Measurements from ENCODE around the gene ST8SIA1.

The ST8SIA1 gene

DNA sequence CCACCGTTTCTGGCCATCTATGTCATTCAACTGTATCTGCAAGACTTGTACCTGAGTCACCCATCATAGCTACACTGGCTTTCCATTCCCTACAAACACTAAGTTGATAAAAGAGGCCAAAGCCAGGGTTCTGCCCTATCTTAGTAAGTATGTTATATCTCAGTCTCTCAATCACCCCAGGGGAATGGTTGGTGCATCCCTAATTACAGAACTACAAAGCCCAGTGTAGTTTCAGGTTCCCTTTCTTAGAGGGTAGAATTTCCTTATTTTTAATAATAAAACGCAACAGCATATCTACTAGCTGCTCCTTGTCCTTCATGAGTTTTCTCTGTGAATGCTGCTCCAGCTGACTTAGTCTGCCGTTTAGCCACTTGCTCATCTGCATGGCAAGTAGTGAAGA is 57.6 kb downstream of the ST8SIA1 start:
- DNase-seq = no peak

DNA sequence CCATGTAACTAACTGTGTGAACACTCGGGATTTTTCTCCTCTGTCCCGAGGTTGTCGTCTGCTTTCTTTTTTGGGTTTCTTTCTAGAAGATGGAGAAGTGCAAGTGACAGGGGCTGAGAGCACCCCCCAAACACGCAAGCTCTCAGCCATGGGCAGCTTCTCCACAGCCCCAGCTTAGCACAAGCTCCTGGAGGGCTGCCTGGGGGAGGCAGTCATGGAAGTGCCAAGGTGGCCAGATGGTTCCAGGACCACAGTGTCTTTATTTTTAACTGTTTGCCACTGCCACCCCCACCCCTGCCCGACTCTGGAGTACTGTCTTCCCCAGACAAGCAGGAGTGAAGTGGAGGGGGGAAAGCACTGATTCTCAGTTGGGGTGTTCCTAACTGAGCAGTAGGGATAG is 58.2 kb downstream of the ST8SIA1 start:
- no peak for DNase-seq

DNA sequence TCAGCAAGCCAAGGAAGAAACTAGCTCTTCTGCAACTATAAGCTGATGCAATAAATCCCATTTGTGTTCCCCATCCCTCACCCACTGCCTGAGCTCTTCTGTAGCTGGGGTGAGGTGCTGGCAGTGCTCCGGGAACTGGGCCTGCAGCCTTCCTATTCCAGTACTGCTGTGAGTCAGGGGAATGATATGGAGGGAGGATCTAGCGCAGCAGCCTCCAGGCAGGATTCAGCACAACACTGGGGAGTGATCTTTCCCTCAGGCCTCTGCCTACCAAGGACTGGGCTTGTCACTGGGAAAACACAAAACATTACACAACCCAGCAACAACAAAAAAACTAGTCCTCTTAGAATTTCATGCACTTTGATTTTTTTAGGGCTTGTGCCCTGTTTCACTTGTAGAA is 58.7 kb downstream of the ST8SIA1 start:
- DNase-seq = no peak

DNA sequence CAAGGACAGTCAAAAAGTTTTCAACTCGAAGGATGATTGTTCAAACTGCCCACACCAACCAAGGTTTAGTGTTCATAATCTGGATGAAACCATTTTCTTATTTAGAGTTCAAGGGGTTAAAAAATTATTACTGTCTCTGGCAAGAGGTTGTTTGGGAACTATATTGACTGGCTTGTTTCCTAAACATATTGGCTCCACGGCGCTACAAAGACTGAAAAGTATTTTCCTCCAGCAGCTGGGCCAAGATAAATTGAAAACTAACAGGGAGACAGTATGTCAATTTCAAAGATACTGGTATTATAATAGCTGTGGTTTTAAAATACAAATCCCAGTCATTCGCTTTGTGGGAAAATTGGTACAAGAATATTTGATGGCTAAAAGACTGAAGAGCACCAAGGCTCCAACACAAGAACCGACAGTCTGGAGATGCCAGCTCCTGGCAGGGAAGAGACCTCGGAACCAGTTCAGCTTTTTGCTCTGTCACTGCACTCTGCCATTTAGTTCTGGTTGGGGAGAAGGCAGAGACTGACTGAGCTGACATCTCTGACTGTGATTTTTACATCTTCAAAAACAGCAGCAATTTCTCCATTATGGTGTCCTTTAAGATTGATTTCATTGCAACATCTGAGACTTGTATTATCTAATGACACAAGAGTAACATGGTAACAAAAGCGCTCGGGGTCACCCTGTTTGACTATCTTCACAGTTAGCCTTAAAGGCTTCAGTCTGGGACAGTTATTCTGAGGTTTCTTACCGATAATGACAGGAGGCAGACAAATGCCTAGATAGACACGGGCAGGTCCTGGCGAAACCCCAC is 62.0 kb downstream of the ST8SIA1 start:
- DNase-seq = no peak

DNA sequence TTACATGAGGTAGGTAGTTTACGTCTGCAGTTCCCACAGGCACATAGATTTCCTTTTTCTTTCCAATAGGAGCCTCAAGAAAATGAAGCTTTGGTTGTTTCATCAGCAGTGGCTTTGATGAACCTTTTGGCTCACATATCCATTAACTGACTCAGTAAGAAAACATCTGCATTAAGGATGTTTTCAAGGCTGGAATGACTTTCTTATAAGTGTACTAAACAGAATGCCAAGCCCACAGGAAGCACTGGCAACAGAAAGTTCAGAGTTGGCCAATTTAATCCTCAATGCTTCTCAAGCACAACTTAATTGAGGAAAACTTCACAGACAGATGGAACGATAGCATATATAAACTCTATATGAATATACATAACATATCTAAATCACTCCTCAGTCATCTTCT is 63.5 kb downstream of the ST8SIA1 start:
- no peak for DNase-seq

DNA sequence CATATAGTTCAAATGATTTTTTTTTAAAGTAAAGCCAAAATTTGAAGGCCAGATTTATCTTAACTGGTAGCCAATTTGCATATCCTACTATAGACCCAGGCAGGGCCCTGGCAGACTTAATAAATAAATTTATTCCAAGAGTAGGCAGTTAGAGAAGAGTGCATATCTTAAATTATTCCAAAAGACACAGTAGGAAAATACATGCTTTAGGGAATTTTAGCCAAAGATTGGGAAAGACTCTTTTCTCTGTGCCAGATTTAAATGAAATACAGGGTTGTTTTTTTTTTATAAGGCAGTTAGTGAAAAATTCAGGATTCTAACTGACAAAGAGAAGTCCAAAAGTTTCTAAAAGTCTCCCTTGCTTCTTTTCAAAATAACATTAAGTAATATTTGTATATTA is 65.5 kb downstream of the ST8SIA1 start:
- DNase-seq = no peak

DNA sequence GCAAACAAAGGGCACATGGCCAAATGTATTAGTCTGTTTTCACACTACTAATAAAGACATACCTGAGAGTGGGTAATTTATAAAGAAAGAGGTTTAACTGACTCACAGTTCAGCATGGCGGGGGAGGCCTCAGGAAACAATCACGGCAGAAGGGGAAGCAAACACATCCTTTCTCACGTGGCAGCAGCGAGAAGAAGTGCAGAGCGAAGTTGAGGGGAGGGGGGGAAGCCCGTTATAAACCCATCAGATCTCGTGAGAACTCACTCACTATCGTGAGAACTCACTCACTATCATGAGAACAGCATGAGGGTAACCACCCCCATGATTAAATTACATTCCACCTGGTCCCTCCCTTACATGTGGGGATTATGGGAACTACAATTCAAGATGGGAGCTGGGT is 66.1 kb downstream of the ST8SIA1 start:
- no peak for DNase-seq

DNA sequence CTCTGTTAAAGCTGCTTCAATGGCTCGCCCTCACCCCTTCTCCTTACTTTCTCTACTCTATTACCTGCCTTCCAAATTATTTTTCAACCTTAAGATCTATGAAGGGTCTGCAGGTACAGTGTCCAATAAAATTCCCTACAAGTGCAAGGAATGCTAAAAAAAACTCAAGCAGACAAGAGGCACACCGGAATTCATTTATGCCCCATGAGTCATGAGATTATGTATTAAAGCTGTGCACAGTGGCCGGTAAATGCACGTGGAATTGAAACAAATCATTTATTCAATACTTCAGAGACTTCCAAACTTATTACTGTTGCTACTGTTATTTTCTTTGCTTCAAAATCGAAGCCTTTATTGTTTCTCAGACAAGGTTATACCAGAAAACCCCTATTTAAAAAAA is 68.4 kb downstream of the ST8SIA1 start:
- no peak for DNase-seq

DNA sequence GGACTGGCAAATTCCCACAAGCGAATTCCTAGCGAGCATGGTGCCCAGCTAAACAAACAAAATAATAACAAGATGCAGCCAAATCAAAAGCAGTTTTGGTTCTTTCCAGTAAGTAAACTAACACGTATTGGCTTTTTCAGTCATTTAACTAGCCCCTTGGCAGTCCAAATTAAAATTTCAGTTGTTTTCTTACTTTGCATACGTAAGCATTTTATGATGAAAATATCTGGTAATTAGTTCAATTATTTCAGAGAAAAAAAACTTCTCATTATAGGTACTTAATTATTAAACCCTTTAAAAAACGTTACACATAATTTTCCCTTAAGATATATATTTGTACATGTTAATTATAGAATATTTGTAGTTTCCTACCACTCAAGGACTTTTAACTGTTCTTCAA is 70.1 kb downstream of the ST8SIA1 start:
- DNase-seq = no peak

DNA sequence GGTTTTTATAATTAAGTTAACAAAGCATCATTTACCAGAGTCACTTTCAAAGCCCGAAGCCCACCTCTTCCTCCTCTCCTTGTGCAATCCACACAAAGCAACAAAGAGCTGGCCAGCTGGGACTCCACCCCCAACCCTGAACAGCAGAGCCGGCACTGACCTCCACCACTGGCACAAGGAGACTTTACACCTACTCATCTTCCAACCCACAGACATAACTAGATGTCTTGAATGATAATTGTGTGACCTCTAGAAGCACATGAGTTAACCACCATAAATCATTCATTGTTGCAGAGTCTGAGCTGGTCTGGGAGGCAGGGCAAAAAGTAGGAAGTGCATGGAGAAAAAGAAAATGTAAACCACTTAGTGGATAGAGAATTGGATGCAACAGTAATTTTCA is 72.2 kb downstream of the ST8SIA1 start:
- no peak for DNase-seq

DNA sequence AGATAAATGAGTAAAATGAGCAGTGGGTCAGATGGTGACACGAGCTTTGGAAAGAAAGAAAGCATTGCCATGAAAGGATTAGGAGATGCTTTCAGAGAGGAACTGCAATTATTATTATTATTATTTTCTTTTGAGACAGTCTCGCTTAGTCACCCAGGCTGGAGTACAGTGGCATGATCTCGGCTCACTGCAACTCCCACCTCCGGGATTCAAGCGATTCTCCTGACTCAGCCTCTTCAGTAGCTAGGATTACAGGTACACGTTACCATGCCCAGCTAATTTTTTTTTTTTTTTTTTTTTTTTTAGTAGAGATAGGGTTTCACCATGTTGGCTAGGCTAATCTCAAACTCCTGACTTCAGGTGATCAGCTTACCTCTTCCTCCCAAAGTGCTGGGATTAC is 77.4 kb downstream of the ST8SIA1 start:
- DNase-seq = no peak

DNA sequence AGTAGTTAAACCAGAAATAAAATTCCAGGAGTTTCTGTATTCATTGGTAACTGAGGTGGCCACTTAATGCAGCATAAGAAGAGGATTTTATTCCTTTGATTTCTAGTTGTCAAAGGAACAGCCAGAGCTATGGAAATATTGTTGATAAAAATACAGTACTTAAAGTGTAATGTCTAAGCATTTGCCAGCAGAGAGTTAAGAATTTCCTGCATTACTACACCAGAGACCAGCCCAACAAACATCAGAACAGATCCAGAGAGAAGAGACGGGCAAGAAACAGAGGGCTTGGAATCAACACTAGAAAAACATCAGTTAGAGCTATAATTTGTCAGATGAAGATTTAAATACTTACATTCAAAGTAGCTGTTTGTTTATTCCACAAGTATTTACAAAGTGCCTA is 77.9 kb downstream of the ST8SIA1 start:
- DNase-seq = no peak

DNA sequence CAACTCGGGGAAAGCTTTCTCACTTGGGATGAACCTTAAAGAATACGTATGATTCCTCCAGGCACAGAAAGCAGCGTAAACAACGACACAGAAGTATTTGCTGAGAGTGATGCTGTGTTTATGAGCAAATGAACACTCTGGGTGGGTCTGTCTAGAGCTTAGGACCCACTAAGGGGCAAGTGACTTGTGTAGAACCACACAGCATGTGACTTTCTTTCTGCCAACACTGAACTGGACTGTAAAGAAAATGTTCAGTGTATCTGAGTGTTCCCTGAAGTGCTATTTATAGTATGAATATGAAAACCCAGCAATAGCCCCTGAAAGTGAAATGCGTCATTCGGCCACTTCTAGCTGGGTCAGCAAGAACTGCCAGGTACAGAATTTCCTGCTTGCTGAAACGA is 78.5 kb downstream of the ST8SIA1 start:
- no peak for DNase-seq

DNA sequence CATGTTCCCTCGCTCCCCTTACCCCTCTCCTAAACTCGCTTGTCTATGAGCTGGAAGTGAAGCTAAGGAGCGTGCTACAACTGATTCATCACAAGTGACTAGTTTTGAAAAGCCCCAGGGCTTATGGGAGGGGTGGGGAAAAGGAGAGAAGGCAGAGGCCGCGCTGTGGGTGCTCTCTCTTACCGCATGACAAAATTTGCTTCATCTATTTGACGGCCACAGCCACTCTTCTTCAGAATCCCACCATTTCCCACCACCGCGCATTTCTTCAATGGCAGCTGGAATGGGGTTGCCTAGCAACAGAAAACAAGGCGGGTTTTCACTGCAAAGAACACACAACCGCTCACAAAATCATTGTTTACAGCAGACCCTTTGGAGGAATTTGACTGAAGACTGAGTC is 79.4 kb downstream of the ST8SIA1 start:
- no peak for DNase-seq

DNA sequence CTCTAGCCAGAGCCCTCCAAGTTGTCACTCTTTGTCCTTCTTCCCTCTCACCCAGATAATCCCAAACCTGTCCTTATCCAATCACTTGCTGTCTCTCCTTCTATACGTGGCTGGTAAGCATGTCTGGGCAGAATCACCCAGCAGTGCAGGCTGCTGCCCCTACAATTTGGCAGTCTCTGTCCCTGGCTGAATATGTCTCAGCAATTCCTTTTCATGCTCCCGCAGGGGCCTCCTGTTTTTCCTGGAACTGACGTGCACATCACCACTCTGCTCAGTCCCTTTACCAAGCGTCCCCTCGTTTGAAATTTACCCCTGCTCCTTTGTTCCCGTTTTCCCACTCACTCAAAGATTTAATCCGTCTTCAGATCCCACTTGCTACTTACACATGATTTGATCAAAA is 80.0 kb downstream of the ST8SIA1 start:
- DNase-seq = no peak

DNA sequence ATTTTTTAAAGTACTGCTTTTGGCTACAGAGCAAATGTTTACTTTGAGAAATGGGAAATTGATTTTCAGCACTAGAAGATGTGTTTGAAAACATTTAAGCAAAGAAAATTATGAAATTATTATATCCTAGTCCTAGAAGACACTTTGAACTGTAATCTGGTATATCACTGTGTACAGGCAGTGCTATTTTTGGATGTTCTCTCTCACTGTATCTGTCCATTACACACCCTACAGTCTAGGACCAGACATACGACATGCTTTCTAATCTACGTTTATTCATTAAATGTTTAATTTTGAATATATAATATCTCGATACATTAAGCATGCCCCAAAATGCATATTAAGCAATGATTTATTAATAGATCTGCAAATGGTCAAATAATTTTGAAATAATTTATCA is 82.5 kb downstream of the ST8SIA1 start:
- DNase-seq = no peak

DNA sequence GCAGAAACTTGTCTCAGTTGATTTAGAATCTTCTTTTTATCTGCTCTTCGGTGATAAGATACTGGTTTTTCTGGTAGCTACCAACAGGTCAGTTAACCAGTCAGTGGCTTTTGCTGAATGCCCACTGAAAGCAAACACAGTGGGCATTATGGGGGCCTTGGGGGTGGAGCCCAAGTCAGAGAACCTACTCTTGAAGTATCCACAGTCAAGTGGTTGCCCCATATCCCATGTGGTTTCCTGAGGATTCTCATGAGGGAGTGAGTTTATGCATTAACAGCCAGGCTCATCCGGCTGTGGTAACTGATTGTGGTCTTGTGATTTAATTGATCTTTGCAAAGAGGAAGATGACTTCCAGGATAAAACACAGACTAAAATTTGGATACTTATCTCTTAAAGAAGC is 83.7 kb downstream of the ST8SIA1 start:
- no peak for DNase-seq

DNA sequence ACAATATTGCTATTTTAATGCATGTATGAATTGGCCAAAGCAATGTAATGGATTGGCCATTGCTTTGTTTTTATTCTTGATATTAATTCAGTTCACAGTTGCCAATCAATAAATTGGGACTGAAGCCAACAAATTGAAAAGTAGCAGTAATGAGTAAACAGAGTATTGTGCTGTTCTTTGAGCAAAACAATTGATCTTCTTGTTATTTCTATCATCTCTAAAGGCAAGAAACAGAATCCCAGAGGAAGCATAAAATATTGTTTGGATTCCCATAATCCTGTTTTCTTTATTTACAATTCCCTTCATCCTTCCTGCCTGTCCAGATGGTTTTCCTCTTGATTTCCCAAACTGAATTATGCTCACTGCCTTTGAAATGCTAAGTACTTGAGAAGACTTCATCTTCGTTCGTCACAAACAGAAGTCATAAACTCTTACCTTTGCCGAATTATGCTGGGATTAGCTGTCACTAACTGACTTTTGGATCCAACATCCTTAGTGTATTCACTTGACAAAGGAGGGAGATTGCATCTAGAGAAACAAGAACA is 85.9 kb downstream of the ST8SIA1 start:
- no peak for DNase-seq

DNA sequence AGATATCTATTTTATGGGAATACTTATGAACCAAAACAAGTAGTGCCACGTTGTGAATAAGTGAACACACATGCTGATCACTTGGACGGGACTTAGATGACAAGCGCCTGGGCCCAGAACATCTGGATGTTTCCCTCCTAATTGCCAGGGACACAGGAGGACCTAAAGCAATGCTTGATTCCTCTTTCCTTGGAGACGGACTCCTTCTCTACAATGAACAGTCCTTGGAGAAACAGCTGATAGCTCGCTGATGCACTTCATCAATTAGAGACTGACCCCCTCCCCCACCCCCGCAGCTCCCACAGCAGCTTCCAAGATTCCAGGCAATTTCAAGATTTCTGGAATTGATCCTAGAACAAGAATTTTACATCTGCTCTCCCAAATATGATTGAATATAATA is 86.4 kb downstream of the ST8SIA1 start:
- no peak for DNase-seq

DNA sequence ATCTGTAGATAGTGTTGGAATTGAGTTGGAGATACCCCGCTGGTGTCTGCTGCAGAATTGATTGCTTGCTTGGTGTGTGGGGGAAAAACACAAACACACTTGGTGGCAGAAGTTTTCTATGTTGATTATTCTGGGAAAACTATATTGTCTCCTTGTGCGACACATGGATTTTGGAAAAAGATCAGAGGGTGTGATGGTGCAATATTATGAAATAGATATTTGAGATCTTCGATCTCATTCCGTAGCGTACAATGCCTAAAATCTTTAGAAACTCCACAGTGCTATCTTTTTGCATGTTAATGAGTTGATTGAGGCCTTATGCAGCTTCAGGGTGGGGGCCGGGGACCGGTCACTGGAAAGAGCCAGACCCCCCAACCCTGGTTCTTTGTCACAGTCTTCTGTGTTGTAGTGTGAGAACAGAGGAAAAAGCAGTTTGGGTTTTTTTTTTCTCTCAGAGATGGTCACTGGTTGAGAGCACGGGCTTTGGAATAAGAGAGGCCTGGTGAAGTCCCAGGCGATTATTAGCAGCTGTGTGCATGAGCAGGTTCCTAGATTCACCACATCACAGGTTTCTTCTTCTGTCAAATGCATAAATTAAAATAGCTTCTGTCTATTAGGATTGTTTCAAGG is 88.2 kb downstream of the ST8SIA1 start:
- DNase-seq = no peak

DNA sequence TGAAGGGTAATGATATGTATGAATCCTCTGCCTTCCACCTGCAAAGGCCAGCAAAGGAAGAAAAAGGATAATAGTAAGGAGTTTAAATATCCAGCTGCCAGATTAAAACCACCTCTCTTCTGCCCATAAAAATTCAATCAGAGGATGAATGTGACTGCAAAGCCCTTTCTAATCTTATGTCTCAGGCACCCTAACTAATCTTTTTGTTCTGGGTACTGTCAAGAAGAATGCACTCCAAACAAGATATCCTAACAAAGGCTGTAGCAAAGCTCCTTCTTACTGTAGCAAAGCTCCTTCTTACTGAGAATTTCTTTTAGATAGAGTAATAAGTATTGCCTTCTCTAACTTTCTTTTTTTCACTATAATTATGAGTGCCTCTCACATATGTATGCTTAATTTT is 91.8 kb downstream of the ST8SIA1 start:
- DNase-seq = no peak

DNA sequence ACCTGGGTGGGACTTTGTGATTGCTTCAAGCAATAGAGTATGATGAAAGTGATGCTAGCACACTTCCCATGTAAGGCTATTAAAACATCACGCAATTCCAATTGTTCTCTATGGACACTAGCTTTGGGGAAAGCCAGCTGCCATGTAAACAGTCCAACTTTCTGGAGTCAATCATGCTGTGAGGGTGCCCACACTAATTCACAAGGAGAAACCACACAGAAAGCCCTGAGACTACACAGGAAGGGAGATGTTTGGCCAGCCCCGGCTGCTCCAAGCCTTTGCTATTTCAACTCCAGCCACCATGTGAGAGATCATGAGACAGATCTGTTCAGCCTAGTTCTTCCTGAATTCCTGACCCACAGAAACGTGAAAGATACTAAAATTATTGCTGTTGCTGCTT is 96.3 kb downstream of the ST8SIA1 start:
- DNase-seq = no peak

DNA sequence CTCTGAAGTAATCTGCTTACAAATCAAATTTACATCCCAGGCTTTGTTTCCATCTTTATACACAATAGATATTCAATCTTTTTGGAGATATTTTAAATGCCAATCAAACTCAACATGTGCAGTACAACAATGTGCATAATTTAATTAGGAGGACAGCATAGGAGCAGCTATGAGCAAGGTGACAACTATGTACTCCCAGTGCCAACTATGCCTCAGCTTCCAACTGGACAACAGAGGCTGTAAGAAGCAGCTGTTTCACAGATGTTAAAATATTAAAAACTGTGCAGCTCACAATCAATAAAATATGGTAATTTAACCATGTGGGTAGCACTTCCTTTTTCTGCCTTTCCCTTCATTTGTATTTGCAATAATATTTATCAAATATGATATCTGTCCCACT is 99.9 kb downstream of the ST8SIA1 start:
- DNase-seq = no peak

DNA sequence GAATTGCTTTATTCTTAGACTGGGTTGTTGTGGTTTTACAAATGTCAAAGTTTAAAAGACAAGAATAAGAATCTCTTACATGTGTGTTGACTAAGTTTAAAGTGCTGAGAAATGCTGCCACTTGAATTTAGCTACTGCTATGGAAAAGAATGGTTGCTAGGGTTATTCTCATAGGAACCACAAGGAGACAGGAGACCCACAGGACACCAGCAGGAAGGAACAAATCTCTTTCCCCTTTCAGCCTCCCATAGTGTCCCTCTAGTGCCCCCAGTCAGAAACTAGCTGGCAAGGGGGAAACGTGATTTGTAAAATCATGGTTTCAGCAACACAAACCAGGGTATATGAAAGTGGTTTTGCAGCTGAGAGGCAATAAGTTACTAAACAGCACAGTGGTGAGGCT is 102.7 kb downstream of the ST8SIA1 start:
- no peak for DNase-seq

DNA sequence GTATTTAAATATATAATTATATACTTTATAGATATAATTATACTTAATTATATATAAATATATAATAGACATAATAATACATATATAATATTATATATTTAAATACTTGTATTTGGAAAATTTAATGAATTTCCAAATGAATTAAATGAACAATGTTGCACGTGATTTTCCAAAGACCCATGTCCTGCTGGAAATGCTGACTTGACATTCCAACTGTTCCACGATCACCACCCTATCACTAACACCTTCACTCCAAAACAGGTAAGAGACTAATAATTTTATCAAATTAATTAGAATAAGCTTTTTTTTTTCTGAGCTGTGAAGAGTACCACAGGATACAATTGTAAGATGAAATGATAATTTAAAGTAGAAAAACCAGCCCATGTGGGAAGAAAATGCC is 103.4 kb downstream of the ST8SIA1 start:
- no peak for DNase-seq

Measured in effector CD4-positive, alpha-beta T cell (primary cell).